Peyer's patch (tissue), 4 donors: ENCODE measurements around the gene ATG7. TPM values are rescaled to one million over a fixed set of nuclear protein-coding genes. Genes with fewer than 3 reads are reported as not detected.
A peak's percentile ranks its signal among the peaks of the same experiment; 100 is the strongest.

Experiments used
- DNase-seq, 3 donors: peaks; one replicate each; pipeline ENCODE4 v3.0.0-alpha.2; 2017 to 2019
- H3K27ac ChIP-seq, 4 donors: fragments of 200-600 bp; sonication (generic); one replicate each; pipeline ENCODE4 v1.5.1; 2016 to 2019
- H3K27me3 ChIP-seq, 2 donors: fragments of 200-600 bp; sonication (generic); one replicate each; pipeline ENCODE4 v1.5.1; 2019
- H3K36me3 ChIP-seq, 3 donors: fragments of 200-600 bp; sonication (generic); one replicate each; pipeline ENCODE4 v1.5.1; 2016 to 2019
- H3K4me1 ChIP-seq, 4 donors: fragments of 200-600 bp; sonication (generic); one replicate each; pipeline ENCODE4 v1.5.1; 2016 to 2019
- H3K4me3 ChIP-seq, 4 donors: fragments of 200-600 bp; sonication (generic); 1 replicate in 3 of 4; 2 replicates in 1 of 4; pipeline ENCODE4 v1.5.1; 2016 to 2019; ENCODE audit warnings: mild to moderate bottlenecking in 1 of 4
- H3K9me3 ChIP-seq, 4 donors: fragments of 200-600 bp; sonication (generic); one replicate each; pipeline ENCODE4 v1.5.1; 2016 to 2019; ENCODE audit warnings: mild to moderate bottlenecking in 1 of 4
- POLR2A ChIP-seq, 2 donors: fragments of 450-650 bp; IDR thresholded peaks; one replicate each; pipeline ENCODE4 v1.5.1; 2017; ENCODE audit warnings: antibody characterized with exemption in 2 of 2, mild to moderate bottlenecking in 2 of 2, moderate library complexity in 2 of 2
- total RNA-seq, 4 donors: library from RNA; depleted of rRNA; stranded (reverse); fragments of >200 nt; gene quantifications; one replicate each; pipeline ENCODE4 v1.1.0, GENCODE V29; 2016
- TF ChIP-seq, protein P1 (sequence below), 6 experiments: fragments of 450-650 bp in 4 of 6; fragments of 200-600 bp in 2 of 6; sonication (generic) in 1 of 6; IDR thresholded peaks; one replicate each; pipeline ENCODE4 v1.5.1; 2017 to 2019; ENCODE audit warnings: antibody characterized with exemption in 6 of 6, mild to moderate bottlenecking in 3 of 6, moderate library complexity in 1 of 6

Gene ATG7
- total RNA-seq, 4 donors from 2014 or later, result 45.2 to 126 (median 70.8) TPM

- TF ChIP-seq, protein P1, sequence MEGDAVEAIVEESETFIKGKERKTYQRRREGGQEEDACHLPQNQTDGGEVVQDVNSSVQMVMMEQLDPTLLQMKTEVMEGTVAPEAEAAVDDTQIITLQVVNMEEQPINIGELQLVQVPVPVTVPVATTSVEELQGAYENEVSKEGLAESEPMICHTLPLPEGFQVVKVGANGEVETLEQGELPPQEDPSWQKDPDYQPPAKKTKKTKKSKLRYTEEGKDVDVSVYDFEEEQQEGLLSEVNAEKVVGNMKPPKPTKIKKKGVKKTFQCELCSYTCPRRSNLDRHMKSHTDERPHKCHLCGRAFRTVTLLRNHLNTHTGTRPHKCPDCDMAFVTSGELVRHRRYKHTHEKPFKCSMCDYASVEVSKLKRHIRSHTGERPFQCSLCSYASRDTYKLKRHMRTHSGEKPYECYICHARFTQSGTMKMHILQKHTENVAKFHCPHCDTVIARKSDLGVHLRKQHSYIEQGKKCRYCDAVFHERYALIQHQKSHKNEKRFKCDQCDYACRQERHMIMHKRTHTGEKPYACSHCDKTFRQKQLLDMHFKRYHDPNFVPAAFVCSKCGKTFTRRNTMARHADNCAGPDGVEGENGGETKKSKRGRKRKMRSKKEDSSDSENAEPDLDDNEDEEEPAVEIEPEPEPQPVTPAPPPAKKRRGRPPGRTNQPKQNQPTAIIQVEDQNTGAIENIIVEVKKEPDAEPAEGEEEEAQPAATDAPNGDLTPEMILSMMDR (IDR thresholded peaks at IDR 0.05), result no peak
- no peak for TF ChIP-seq POLR2A (IDR thresholded peaks at IDR 0.05)
- H3K36me3 ChIP-seq, result no peaks in the 10 kb centered on the region
- peak in 1 of 3 donors; percentile 48 for DNase-seq
- H3K4me3 ChIP-seq, result no peak overlapping the region
- no peaks in the 10 kb centered on the region for H3K4me1 ChIP-seq
- no peaks in the 10 kb centered on the region for H3K27me3 ChIP-seq
- H3K27ac ChIP-seq, result no peak overlapping the region
- H3K9me3 ChIP-seq, result no peaks in the 10 kb centered on the region
Measured at GRCh38 chr3:11548721-11549131, 276.5 kb downstream of the ATG7 start.

- no peak overlapping the region for H3K4me3 ChIP-seq
- H3K9me3 ChIP-seq, result no peaks in the 10 kb centered on the region
- H3K36me3 ChIP-seq, result no peaks in the 10 kb centered on the region
- DNase-seq, result no peak
- H3K27me3 ChIP-seq, result no peaks in the 10 kb centered on the region
- H3K4me1 ChIP-seq, result no peaks in the 10 kb centered on the region
- TF ChIP-seq, protein P1 (IDR thresholded peaks at IDR 0.05), result no peak
- no peak for TF ChIP-seq POLR2A (IDR thresholded peaks at IDR 0.05)
- peak overlapping the region in 1 of 4 donors; percentile 2 for H3K27ac ChIP-seq
Measured at GRCh38 chr3:11549580-11550140, 277.5 kb downstream of the ATG7 start.

GRCh38 chr3:11551036-11551435 is 278.8 kb downstream of the ATG7 start:
- H3K36me3 ChIP-seq, result peaks cover 0 to 12% (median 0%) of the 10 kb centered on the region in 3 donors
- no peak for DNase-seq
- no peaks in the 10 kb centered on the region for H3K27me3 ChIP-seq
- H3K9me3 ChIP-seq, result no peaks in the 10 kb centered on the region
- H3K27ac ChIP-seq, result no peak overlapping the region
- TF ChIP-seq, protein P1 (IDR thresholded peaks at IDR 0.05), result no peak
- no peak for TF ChIP-seq POLR2A (IDR thresholded peaks at IDR 0.05)
- no peak overlapping the region for H3K4me3 ChIP-seq
- H3K4me1 ChIP-seq, result no peaks in the 10 kb centered on the region

- DNase-seq, result peak in 1 of 3 donors; percentile 43
- peaks cover 0 to 19% (median 0%) of the 10 kb centered on the region in 3 donors for H3K36me3 ChIP-seq
- H3K4me1 ChIP-seq, result peaks cover 0 to 8% (median 0%) of the 10 kb centered on the region in 4 donors
- H3K9me3 ChIP-seq, result no peaks in the 10 kb centered on the region
- TF ChIP-seq, protein P1 (IDR thresholded peaks at IDR 0.05), result no peak
- no peak for TF ChIP-seq POLR2A (IDR thresholded peaks at IDR 0.05)
- H3K27me3 ChIP-seq, result no peaks in the 10 kb centered on the region
- no peak overlapping the region for H3K4me3 ChIP-seq
- no peak overlapping the region for H3K27ac ChIP-seq
Measured at GRCh38 chr3:11552289-11553264, 280.4 kb downstream of the ATG7 start.

- Histone ChIP-seq H3K27me3 (no peaks in the 10 kb centered on the region), H3K9me3 (no peaks in the 10 kb centered on the region), H3K4me3 (no peak overlapping the region), H3K27ac (peak overlapping the region in 2 of 4 donors; percentile 38 to 49), H3K4me1 (peaks cover 0 to 8% (median 0%) of the 10 kb centered on the region in 4 donors), H3K36me3 (peaks cover 0 to 26% (median 0%) of the 10 kb centered on the region in 3 donors)
- no peak for TF ChIP-seq POLR2A (IDR thresholded peaks at IDR 0.05)
- TF ChIP-seq, protein P1 (IDR thresholded peaks at IDR 0.05), result no peak
- peak in 1 of 3 donors; percentile 43 for DNase-seq
Measured at GRCh38 chr3:11553436-11554235, 281.4 kb downstream of the ATG7 start.
